HepG2 (cell line): ENCODE results near the gene HID1. TPM values are rescaled to one million over a fixed set of nuclear protein-coding genes. Genes with fewer than 3 reads are reported as not detected.

Source experiments
- ATAC-seq: fragments of 200-7000 bp; cut with Tn5 transposase; 3 replicates; pipeline ENCODE4 v1.9.1; 2020; ENCODE audit warnings: mild to moderate bottlenecking, moderate library complexity
- BruUV-seq: library from RNA; stranded (reverse); fragments of 400-500 nt; replicated peaks from 2 replicates; lab custom pipeline; 2021; lab: Mats Ljungman, UMichigan
- CTCF ChIA-PET: fragments of 300-600 bp; formaldehyde crosslinking; extraction: SDS; loops from one replicate; lab custom pipeline; 2021; ENCODE audit warnings: low total read pairs, inconsistent platforms, low intra/inter-chr PET ratio; lab: Yijun Ruan, JAX
- POLR2A ChIA-PET: fragments of 350-600 bp; sonication (Branson Sonifier 250); formaldehyde crosslinking; loops from one replicate; lab custom pipeline; 2020; ENCODE audit warnings: antibody characterized with exemption, inconsistent platforms; lab: Yijun Ruan, JAX
- DNase-seq: peaks from one replicate; pipeline ENCODE4 v3.0.0-alpha.2; 2015; ENCODE audit warnings: low spot score
- FAIRE-seq: peaks from 3 replicates; lab custom pipeline; 2011; peaks lifted over from hg19 to GRCh38; lab: Jason Lieb, UNC
- H2AFZ ChIP-seq: one replicate; pipeline ENCODE4 v1.6.1; 2011; ENCODE audit warnings: low read length, inconsistent platforms
- H3K27ac ChIP-seq: fragments of 300-600 bp; 3 replicates; pipeline ENCODE4 v1.8.0; 2011; ENCODE audit warnings: mixed run types, mild to moderate bottlenecking, mixed read lengths, low read length, inconsistent platforms; ENCODE audit not compliant: insufficient read depth; ENCODE audit errors: extremely low read length
- H3K27me3 ChIP-seq, 2 experiments: fragments of 200-600 bp in 1 of 2; 2 replicates in 1 of 2; 3 replicates in 1 of 2; pipeline versions ENCODE4 v1.6.0 to v1.8.0; 2011; ENCODE audit warnings: low read length in 2 of 2, mild to moderate bottlenecking in 2 of 2, moderate library complexity in 2 of 2, inconsistent platforms in 1 of 2; ENCODE audit not compliant: insufficient read depth in 2 of 2, control insufficient read depth in 1 of 2
- H3K36me3 ChIP-seq, 2 experiments: fragments of 200-600 bp in 1 of 2; replicated peaks in 1 of 2; 2 replicates in 1 of 2; 3 replicates in 1 of 2; pipeline versions ENCODE4 v1.5.1 to v1.8.0; 2011; ENCODE audit warnings: low read length in 2 of 2, inconsistent platforms in 1 of 2; ENCODE audit not compliant: insufficient read depth in 2 of 2, control insufficient read depth in 1 of 2
- H3K4me1 ChIP-seq: 2 replicates; pipeline ENCODE4 v1.5.1; 2012; ENCODE audit warnings: low read length, inconsistent platforms; ENCODE audit not compliant: insufficient read depth
- H3K4me2 ChIP-seq: 2 replicates; pipeline ENCODE4 v1.6.0; 2011; ENCODE audit warnings: low read depth, low read length, inconsistent platforms
- H3K4me3 ChIP-seq, 3 experiments: fragments of 200-600 bp in 1 of 3; sonication (generic), shearing (Covaris generic) in 1 of 3; replicated peaks in 1 of 3; 2 replicates each; pipeline ENCODE4 v1.5.1; 2011 to 2016; ENCODE audit warnings: low read length in 3 of 3, inconsistent platforms in 2 of 3, low read depth in 2 of 3, mild to moderate bottlenecking in 2 of 3, control low read depth in 1 of 3, mixed read lengths in 1 of 3; ENCODE audit not compliant: insufficient read depth in 1 of 3
- H3K79me2 ChIP-seq: one replicate; pipeline ENCODE4 v1.6.1; 2011; ENCODE audit warnings: low read length, inconsistent platforms; ENCODE audit not compliant: insufficient read depth
- H3K9ac ChIP-seq: 2 replicates; pipeline ENCODE4 v1.6.0; 2011; ENCODE audit warnings: mild to moderate bottlenecking, low read depth, low read length, inconsistent platforms; ENCODE audit not compliant: insufficient read depth
- H3K9me3 ChIP-seq: 2 replicates; pipeline ENCODE4 v1.5.1; 2012; ENCODE audit warnings: mild to moderate bottlenecking, low read length
- H4K20me1 ChIP-seq: 2 replicates; pipeline ENCODE4 v1.6.0; 2011; ENCODE audit warnings: inconsistent platforms, mild to moderate bottlenecking, low read length, moderate library complexity; ENCODE audit not compliant: insufficient read depth
- MYC ChIP-seq: sonication (generic); formaldehyde crosslinking; IDR thresholded peaks from 2 replicates; pipeline ENCODE4 v1.9.0; 2021; ENCODE audit warnings: missing genetic modification reagents, borderline replicate concordance
- NBN ChIP-seq: fragments of 450-650 bp; conservative IDR thresholded peaks from 2 replicates; pipeline ENCODE4 v1.6.1; 2017
- PHF20 ChIP-seq: sonication (generic); formaldehyde crosslinking; IDR thresholded peaks from 2 replicates; pipeline ENCODE4 v1.5.0; 2020; ENCODE audit warnings: mild to moderate bottlenecking, missing genetic modification reagents
- TBX3 ChIP-seq: fragments of 450-650 bp; IDR thresholded peaks from 2 replicates; pipeline ENCODE4 v1.6.1; 2017; ENCODE audit warnings: antibody characterized with exemption, mild to moderate bottlenecking, inconsistent platforms, borderline replicate concordance
- TEAD3 ChIP-seq: optimal IDR thresholded peaks from 2 replicates; pipeline ENCODE3; 2016; ENCODE audit warnings: borderline replicate concordance
- ZNF138 ChIP-seq: sonication (generic); formaldehyde crosslinking; IDR thresholded peaks from 2 replicates; pipeline ENCODE4 v1.5.0; 2020; ENCODE audit warnings: mild to moderate bottlenecking, low read depth, missing genetic modification reagents
- ZNF143 ChIP-seq: sonication (generic); formaldehyde crosslinking; IDR thresholded peaks from 2 replicates; pipeline ENCODE4 v1.4.0; 2020; ENCODE audit warnings: missing genetic modification reagents
- ZNF484 ChIP-seq: sonication (generic); formaldehyde crosslinking; IDR thresholded peaks from 2 replicates; pipeline ENCODE4 v1.5.1; 2020; ENCODE audit warnings: mild to moderate bottlenecking, low read depth, missing genetic modification reagents, borderline replicate concordance
- WGBS: methylation state at CpG from one replicate; pipeline ENCODE4 v1.1.6; 2017; ENCODE audit warnings: low lambda C conversion rate; 5-methylcytosine and 5-hydroxymethylcytosine counted together
- in situ Hi-C: cut with HindIII; loops from 2 replicates; pipeline ENCODE4 v1.10.0; 2017; ENCODE audit warnings: low pct_unique_long_range_greater_than_20kb; ENCODE audit not compliant: extremely low pct_ligation_motif_present
- intact Hi-C: fragments of 100-400 bp; cut with micrococcal nuclease; formaldehyde crosslinking; loops from one replicate; pipeline ENCODE4 v1.10.0; 2022; ENCODE audit not compliant: unreplicated experiment
- polyA plus RNA-seq, 8 experiments: library from polyadenylated mRNA; depleted of rRNA in 3 of 8; stranded (reverse) in 7 of 8; unstranded in 1 of 8; fragments of >200 nt; fragmentation: Illumina TruSeq in 4 of 8; extraction: Trizol in 4 of 8; gene quantifications; 2 replicates each; pipeline versions ENCODE4 v1.2.1 to v1.2.3, GENCODE V29; 2011 to 2016; ENCODE audit warnings: low read depth in 4 of 8, missing spikeins in 1 of 8, mixed read lengths in 1 of 8; ENCODE audit not compliant: insufficient read depth in 1 of 8
- total RNA-seq, 5 experiments: library from RNA; depleted of rRNA; stranded (reverse); fragments of >200 nt; fragmentation: Illumina TruSeq; extraction: Trizol; gene quantifications; 2 replicates each; pipeline ENCODE4 v1.2.3, GENCODE V29; 2016; ENCODE audit warnings: low read depth in 1 of 5
- TF ChIP-seq, protein P1 (sequence below): conservative IDR thresholded peaks from 2 replicates; pipeline ENCODE4 v1.6.1; 2018; ENCODE audit warnings: missing genetic modification reagents
- TF ChIP-seq, protein P2 (sequence below): IDR thresholded peaks from 2 replicates; pipeline ENCODE4 v1.6.1; 2012; ENCODE audit warnings: inconsistent platforms
- TF ChIP-seq, protein P3 (sequence below): sonication (generic); formaldehyde crosslinking; IDR thresholded peaks from 2 replicates; pipeline ENCODE4 v1.4.0; 2020; ENCODE audit warnings: missing genetic modification reagents, mild to moderate bottlenecking, borderline replicate concordance
- TF ChIP-seq, protein P4 (sequence below): IDR thresholded peaks from 2 replicates; pipeline ENCODE4 v1.6.1; 2016; ENCODE audit warnings: missing compliant biosample characterization, missing genetic modification reagents, borderline replicate concordance

The HID1 gene
- total and polyA plus RNA-seq, 2 of the 13 experiments (the other 11 are each of a cell fraction or from before 2014, with no cell fraction given): 2.1 to 10.6 TPM

DNA sequence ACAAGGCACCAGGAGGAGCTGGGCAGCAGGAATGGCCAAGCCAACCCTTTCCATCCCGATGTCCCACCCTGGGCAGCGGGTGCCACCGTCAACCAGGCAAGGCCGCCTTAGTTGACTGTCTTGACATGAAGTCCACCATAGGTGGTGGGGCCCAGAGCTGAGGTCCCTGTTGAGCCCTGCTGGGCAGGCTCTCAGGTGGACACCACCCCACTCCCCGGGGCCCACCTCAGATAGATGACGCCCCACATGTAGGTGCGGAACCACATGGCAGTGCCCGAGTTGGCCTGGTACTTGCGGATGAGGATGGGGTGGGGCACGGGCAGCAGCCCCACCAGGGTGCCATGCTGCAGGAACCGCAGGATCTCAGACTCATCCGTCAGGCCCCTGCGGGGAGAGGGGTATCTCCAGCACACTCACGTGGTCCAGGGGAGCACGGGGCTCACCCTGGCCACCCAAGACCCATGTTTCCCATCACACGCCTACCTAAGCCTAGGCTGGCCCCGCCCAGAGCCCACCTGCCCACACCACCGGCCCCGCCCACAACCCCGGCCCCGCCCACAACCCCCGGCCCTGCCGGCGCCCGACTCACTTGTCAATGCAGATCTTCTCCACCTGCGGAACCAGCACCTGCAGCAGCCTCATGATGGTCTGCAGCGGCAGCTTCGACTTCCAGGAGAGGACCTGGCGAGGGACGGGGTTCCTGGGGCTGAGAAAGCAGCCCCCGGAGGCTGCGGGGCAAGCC lies 20.7 kb downstream of the HID1 start:
- Histone ChIP-seq H3K4me2 (no peak overlapping the region), H3K4me3 (no peak overlapping the region), H3K4me1 (peaks cover 10% of the 10 kb centered on the region), H3K9me3 (no peaks in the 10 kb centered on the region), H2AFZ (no peak overlapping the region), H3K9ac (no peak overlapping the region), H3K27me3 (peaks cover 7 to 52% of the 10 kb centered on the region in 2 experiments; a peak in 4 of 5 replicates), H3K27ac (no peak overlapping the region), H4K20me1 (no peaks in the 10 kb centered on the region), H3K36me3 (no peaks in the 10 kb centered on the region), H3K79me2 (no peaks in the 10 kb centered on the region)
- in situ Hi-C loops: loop anchor here (5.0 kb wide), 1 partner anchor 150 kb away; no protein-coding TSS in a partner anchor
- FAIRE-seq: no peak
- WGBS: 80% methylated on average over 1 of the region's 32 CpGs
- TF ChIP-seq MYC: 0 out of 2 replicates have a peak, but pooled peaks have one; percentile 5
- no peak for TF ChIP-seq NBN
- no peak for TF ChIP-seq TBX3
- ChIA-PET CTCF (no interaction called here), POLR2A (interaction anchor here (1.4 kb wide), 1 partner anchor 10 kb away, joined by 3 read pairs; no protein-coding TSS in a partner anchor)
- intact Hi-C loops: no loop called here
- DNase-seq: no peak
- no TSS peak for BruUV-seq
- no peak for ATAC-seq

DNA sequence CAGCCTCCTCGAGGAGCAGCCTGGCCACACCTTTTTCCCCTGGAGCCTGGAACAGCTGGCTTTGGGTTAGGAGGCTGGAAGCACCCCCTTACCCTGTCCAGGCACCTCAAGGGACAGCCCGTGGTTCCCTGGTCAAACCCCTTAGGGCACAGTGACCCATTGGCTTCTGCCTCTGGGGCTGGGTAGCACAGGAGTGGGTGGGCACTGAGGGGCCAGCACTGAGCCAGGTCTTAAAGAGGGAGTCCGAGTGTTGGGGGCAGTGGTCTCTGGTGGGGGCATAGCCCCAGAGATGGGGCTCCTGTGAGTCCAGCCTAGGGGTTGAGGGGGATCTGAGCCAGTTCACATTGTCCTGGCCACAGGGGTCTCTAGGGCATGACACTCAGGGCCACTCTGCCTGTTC lies 21.5 kb downstream of the HID1 start:
- FAIRE-seq (no peak), ATAC-seq (no peak), DNase-seq (no peak)
- Histone ChIP-seq H3K4me3 (no peak overlapping the region), H3K27me3 (peaks cover 10 to 59% of the 10 kb centered on the region in 2 experiments; a peak in 4 of 5 replicates), H4K20me1 (no peaks in the 10 kb centered on the region), H3K79me2 (no peaks in the 10 kb centered on the region), H3K4me1 (peaks cover 10% of the 10 kb centered on the region), H3K36me3 (no peaks in the 10 kb centered on the region), H3K4me2 (no peak overlapping the region), H3K27ac (no peak overlapping the region), H3K9ac (no peak overlapping the region), H3K9me3 (no peaks in the 10 kb centered on the region), H2AFZ (no peak overlapping the region)
- ChIA-PET CTCF (no interaction called here), POLR2A (interaction anchor here (0.5 to 1.4 kb wide), 2 partner anchors 11 to 81 kb away, joined by 3 read pairs; no protein-coding TSS in a partner anchor)
- no TSS peak for BruUV-seq
- intact Hi-C loops: no loop called here
- 7% methylated on average over 2 of the region's 3 CpGs for WGBS
- in situ Hi-C loops: loop anchor here (5.0 kb wide), 1 partner anchor 149 kb away; no protein-coding TSS in a partner anchor
- TF ChIP-seq, protein P1, sequence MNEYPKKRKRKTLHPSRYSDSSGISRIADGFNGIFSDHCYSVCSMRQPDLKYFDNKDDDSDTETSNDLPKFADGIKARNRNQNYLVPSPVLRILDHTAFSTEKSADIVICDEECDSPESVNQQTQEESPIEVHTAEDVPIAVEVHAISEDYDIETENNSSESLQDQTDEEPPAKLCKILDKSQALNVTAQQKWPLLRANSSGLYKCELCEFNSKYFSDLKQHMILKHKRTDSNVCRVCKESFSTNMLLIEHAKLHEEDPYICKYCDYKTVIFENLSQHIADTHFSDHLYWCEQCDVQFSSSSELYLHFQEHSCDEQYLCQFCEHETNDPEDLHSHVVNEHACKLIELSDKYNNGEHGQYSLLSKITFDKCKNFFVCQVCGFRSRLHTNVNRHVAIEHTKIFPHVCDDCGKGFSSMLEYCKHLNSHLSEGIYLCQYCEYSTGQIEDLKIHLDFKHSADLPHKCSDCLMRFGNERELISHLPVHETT: no peak
- TF ChIP-seq, protein P2, sequence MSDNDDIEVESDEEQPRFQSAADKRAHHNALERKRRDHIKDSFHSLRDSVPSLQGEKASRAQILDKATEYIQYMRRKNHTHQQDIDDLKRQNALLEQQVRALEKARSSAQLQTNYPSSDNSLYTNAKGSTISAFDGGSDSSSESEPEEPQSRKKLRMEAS: no peak
- no peak for TF ChIP-seq TEAD3 (CRISPR knock-in tag)
- TF ChIP-seq ZNF138: no peak
- TF ChIP-seq PHF20 (CRISPR knock-in tag): no peak
- no peak for TF ChIP-seq ZNF484
- TF ChIP-seq ZNF143 (CRISPR knock-in tag): no peak
- TF ChIP-seq, protein P3, sequence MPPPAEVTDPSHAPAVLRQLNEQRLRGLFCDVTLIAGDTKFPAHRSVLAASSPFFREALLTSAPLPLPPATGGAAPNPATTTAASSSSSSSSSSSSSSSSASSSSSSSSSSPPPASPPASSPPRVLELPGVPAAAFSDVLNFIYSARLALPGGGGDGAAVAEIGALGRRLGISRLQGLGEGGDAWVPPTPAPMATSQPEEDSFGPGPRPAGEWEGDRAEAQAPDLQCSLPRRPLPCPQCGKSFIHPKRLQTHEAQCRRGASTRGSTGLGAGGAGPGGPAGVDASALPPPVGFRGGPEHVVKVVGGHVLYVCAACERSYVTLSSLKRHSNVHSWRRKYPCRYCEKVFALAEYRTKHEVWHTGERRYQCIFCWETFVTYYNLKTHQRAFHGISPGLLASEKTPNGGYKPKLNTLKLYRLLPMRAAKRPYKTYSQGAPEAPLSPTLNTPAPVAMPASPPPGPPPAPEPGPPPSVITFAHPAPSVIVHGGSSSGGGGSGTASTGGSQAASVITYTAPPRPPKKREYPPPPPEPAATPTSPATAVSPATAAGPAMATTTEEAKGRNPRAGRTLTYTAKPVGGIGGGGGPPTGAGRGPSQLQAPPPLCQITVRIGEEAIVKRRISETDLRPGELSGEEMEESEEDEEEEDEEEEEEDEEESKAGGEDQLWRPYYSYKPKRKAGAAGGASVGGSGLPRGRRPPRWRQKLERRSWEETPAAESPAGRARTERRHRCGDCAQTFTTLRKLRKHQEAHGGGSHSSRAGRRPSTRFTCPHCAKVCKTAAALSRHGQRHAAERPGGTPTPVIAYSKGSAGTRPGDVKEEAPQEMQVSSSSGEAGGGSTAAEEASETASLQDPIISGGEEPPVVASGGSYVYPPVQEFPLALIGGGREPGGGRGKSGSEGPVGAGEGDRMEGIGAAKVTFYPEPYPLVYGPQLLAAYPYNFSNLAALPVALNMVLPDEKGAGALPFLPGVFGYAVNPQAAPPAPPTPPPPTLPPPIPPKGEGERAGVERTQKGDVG: no peak
- TF ChIP-seq, protein P4, sequence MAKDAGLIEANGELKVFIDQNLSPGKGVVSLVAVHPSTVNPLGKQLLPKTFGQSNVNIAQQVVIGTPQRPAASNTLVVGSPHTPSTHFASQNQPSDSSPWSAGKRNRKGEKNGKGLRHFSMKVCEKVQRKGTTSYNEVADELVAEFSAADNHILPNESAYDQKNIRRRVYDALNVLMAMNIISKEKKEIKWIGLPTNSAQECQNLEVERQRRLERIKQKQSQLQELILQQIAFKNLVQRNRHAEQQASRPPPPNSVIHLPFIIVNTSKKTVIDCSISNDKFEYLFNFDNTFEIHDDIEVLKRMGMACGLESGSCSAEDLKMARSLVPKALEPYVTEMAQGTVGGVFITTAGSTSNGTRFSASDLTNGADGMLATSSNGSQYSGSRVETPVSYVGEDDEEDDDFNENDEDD: no peak
